Testis (tissue), 3 donors: Measurements from ENCODE around the gene CCR8. TPM values are rescaled to one million over a fixed set of nuclear protein-coding genes. Genes with fewer than 3 reads are reported as not detected.
"Not testable (repeated sequence)": the region's sequence is repeated elsewhere in the genome, so short reads cannot be mapped to it uniquely, and the experiment has no call there.

ENCODE experiments used
- DNase-seq: peaks from one replicate; pipeline ENCODE4 v3.0.0-alpha.2; 2019
- H3K27ac ChIP-seq, 2 donors: fragments of 200-600 bp; sonication (generic); one replicate each; pipeline ENCODE4 v1.5.1; 2019
- H3K27me3 ChIP-seq: fragments of 200-600 bp; sonication (generic); one replicate; pipeline ENCODE4 v1.5.1; 2019
- H3K36me3 ChIP-seq: fragments of 200-600 bp; sonication (generic); one replicate; pipeline ENCODE4 v1.5.1; 2017; ENCODE audit warnings: low read depth; ENCODE audit errors: missing control alignments
- H3K4me1 ChIP-seq: fragments of 200-600 bp; sonication (generic); one replicate; pipeline ENCODE4 v1.5.1; 2019
- H3K4me3 ChIP-seq, 2 donors: fragments of 200-600 bp; sonication (generic); one replicate each; pipeline ENCODE4 v1.5.1; 2017 to 2019
- H3K9me3 ChIP-seq: fragments of 200-600 bp; sonication (generic); one replicate; pipeline ENCODE4 v1.5.1; 2017
- POLR2A ChIP-seq: fragments of 450-650 bp; IDR thresholded peaks from one replicate; pipeline ENCODE4 v1.6.1; 2017; ENCODE audit warnings: antibody characterized with exemption, mild to moderate bottlenecking, moderate library complexity
- WGBS, 2 donors: methylation state at CpG; one replicate each; pipeline ENCODE4 v1.1.5; 2018; 5-methylcytosine and 5-hydroxymethylcytosine counted together
- intact Hi-C: fragments of 100-400 bp; cut with DNase I; formaldehyde crosslinking; loops from one replicate; pipeline ENCODE4 v1.15.1; 2023; ENCODE audit warnings: low total_unique reads
- polyA plus RNA-seq: library from polyadenylated mRNA; stranded (reverse); fragments of 350-450 nt; fragmentation: Illumina TruSeq; extraction: RNeasy Lipid Tissue Mini Kit (QIAGEN cat#74804); gene quantifications from one replicate; pipeline ENCODE4 v1.2.3, GENCODE V29; 2014; ENCODE audit warnings: low read depth, low replicate concordance; ENCODE audit not compliant: insufficient read depth
- total RNA-seq, 2 donors: library from RNA; depleted of rRNA; stranded (reverse); fragments of >200 nt; gene quantifications; one replicate each; pipeline ENCODE4 v1.2.3, GENCODE V29; 2016
- TF ChIP-seq, protein P1 (sequence below), 3 experiments: fragments of 450-650 bp in 2 of 3; fragments of 200-600 bp in 1 of 3; sonication (generic) in 1 of 3; IDR thresholded peaks; one replicate each; pipeline ENCODE4 v1.5.1; 2016 to 2019; ENCODE audit warnings: antibody characterized with exemption in 3 of 3, mild to moderate bottlenecking in 2 of 3, moderate library complexity in 1 of 3

The CCR8 gene
- total and polyA plus RNA-seq, 3 donors from 2014 or later, result not detected

DNA sequence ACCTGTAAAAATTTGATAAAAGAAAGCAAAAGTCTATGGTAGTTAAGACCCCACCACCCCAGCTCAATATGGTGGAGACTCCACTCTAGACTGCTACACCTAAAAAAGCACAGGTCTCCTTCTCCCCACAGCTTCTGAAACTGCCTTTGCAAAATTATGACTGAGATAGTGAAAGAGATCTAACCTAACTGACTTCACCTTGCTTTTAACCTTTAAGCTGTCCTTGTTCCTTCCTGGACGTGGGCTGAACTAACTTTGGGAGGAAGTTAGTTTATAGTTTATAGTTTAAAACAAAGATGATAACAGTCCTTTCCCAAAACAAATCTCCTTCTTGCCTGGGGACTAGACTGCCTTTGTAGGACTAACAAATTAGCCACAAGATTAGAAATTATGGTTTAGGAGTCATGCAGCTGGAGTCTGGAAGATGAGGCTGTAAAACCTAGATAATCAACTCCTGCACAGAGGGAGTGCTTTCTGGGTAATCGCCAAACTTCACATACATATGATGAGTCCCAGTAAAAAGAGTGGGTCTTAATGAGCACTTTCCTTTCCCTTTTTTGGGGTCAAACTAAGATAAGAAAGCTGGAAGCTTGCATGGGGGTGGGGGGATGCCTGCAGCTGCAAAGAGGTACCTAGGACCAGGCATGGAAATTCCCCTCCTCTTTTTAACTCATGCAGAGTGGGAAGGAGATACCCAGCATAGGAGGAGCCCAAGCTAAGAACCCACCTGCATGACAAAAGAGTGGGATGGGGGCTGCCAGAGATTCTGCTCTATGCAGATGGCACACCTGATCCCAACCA, 17.5 kb downstream of the CCR8 start:
- DNase-seq, result no peak
- Histone ChIP-seq H3K27ac (no peak overlapping the region), H3K9me3 (no peaks in the 10 kb centered on the region), H3K4me1 (peaks cover 3% of the 10 kb centered on the region), H3K36me3 (no peaks in the 10 kb centered on the region), H3K27me3 (no peaks in the 10 kb centered on the region), H3K4me3 (no peak overlapping the region)
- 20 to 27% methylated on average over 2 of the region's 2 CpGs for WGBS, 2 donors
- intact Hi-C loops, result no loop called here
- no peak for TF ChIP-seq POLR2A
- TF ChIP-seq, protein P1, sequence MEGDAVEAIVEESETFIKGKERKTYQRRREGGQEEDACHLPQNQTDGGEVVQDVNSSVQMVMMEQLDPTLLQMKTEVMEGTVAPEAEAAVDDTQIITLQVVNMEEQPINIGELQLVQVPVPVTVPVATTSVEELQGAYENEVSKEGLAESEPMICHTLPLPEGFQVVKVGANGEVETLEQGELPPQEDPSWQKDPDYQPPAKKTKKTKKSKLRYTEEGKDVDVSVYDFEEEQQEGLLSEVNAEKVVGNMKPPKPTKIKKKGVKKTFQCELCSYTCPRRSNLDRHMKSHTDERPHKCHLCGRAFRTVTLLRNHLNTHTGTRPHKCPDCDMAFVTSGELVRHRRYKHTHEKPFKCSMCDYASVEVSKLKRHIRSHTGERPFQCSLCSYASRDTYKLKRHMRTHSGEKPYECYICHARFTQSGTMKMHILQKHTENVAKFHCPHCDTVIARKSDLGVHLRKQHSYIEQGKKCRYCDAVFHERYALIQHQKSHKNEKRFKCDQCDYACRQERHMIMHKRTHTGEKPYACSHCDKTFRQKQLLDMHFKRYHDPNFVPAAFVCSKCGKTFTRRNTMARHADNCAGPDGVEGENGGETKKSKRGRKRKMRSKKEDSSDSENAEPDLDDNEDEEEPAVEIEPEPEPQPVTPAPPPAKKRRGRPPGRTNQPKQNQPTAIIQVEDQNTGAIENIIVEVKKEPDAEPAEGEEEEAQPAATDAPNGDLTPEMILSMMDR (IDR thresholded peaks at IDR 0.05), result no peak

DNA sequence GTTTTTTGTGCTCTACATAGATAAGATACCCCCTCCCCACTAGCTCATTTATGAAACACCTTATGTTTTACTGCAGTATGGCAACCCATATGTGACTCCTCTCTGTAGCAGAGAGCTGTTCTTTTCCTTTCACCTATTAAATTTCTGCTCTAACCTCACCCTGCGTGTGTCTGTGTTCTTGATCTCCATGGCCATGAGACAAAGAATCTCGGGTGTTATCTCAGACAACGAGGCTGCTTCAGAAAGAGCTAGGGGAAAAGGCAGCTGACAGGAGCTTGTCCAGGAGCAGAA, 18.0 kb downstream of the CCR8 start:
- Histone ChIP-seq H3K9me3 (no peaks in the 10 kb centered on the region), H3K36me3 (no peaks in the 10 kb centered on the region), H3K4me1 (peaks cover 3% of the 10 kb centered on the region), H3K27ac (no peak overlapping the region), H3K4me3 (no peak overlapping the region), H3K27me3 (no peaks in the 10 kb centered on the region)
- WGBS, 2 donors, result 28 to 34% methylated on average over 3 of the region's 3 CpGs
- TF ChIP-seq, protein P1 (IDR thresholded peaks at IDR 0.05), result no peak
- TF ChIP-seq POLR2A, result no peak
- DNase-seq, result no peak
- intact Hi-C loops, result no loop called here

DNA sequence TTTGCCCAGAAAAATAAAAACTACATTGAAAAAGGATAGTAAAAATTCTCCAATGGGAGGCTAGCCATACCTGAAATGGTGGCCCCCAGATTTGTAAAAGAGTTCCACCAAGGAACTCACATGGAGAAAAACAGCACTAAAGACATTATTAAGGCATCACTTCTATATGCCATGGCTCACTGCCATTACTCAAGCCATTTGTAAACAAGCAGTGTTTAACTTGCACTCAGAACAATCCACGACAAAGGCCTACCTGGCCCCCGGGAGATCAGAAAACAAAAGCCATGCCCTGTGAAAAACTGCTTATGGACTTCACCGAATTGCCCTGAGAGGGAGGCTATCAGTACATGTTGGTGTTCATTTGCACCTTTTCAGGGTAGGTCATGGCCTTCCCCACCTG, 19.6 kb downstream of the CCR8 start:
- DNase-seq, result no peak
- H3K27me3 ChIP-seq, result no peaks in the 10 kb centered on the region
- no peaks in the 10 kb centered on the region for H3K9me3 ChIP-seq
- 54 to 78% methylated on average over 3 of the region's 3 CpGs for WGBS, 2 donors
- no peak for TF ChIP-seq POLR2A
- TF ChIP-seq, protein P1 (IDR thresholded peaks at IDR 0.05), result no peak
- intact Hi-C loops, result no loop called here
- H3K27ac ChIP-seq, result no peak overlapping the region
- H3K4me1 ChIP-seq, result peaks cover 3% of the 10 kb centered on the region
- H3K36me3 ChIP-seq, result no peaks in the 10 kb centered on the region
- no peak overlapping the region for H3K4me3 ChIP-seq

DNA sequence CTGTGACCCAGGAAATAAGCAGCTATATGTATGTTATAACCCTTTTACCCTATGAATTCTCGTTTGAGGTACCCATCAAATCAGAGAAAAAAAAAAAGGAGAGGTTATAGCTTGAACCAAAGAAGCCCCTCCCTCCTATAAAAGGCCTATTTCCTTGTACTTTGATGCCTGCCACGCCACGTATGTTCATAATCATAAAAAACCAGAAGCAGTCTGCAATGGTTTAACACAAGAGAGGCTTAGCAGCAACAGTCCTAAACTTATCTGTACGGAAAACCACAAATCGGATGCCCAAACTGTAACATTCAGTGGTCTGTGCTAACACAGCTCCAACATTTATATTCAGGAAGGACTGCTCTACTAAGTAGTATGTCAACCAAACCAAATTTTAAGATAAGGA, 21.2 kb downstream of the CCR8 start:
- TF ChIP-seq POLR2A, result no peak
- TF ChIP-seq, protein P1 (IDR thresholded peaks at IDR 0.05), result no peak
- intact Hi-C loops, result no loop called here
- WGBS, 2 donors, result 66 to 78% methylated on average over 5 of the region's 5 CpGs
- Histone ChIP-seq H3K36me3 (no peaks in the 10 kb centered on the region), H3K4me3 (no peak overlapping the region), H3K9me3 (no peaks in the 10 kb centered on the region), H3K27me3 (no peaks in the 10 kb centered on the region), H3K4me1 (peaks cover 3% of the 10 kb centered on the region), H3K27ac (no peak overlapping the region)
- no peak for DNase-seq

DNA sequence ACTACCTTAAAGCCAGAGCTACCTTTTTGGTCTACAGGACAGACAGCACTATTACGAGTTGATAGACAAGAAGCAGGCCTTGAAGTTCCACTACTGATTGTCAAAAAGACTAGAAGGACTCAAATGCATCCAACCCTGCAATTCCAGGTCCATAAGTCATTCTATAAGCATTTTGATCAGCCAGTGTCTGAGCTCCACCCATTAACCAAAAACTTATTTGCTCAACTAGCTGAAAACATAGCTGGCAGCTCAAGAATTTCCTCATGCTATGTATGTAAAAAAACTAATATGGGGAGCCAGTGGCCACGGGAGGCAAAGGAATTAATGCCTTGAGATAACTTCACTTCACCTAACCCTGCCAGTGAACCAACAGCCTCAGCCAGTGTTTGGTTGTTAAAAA, 21.6 kb downstream of the CCR8 start:
- H3K9me3 ChIP-seq, intact Hi-C loops, H3K36me3 ChIP-seq, H3K27me3 ChIP-seq, DNase-seq, H3K27ac ChIP-seq, H3K4me1 ChIP-seq, H3K4me3 ChIP-seq: not testable (repeated sequence)
- 70 to 71% methylated on average over 2 of the region's 2 CpGs for WGBS, 2 donors

DNA sequence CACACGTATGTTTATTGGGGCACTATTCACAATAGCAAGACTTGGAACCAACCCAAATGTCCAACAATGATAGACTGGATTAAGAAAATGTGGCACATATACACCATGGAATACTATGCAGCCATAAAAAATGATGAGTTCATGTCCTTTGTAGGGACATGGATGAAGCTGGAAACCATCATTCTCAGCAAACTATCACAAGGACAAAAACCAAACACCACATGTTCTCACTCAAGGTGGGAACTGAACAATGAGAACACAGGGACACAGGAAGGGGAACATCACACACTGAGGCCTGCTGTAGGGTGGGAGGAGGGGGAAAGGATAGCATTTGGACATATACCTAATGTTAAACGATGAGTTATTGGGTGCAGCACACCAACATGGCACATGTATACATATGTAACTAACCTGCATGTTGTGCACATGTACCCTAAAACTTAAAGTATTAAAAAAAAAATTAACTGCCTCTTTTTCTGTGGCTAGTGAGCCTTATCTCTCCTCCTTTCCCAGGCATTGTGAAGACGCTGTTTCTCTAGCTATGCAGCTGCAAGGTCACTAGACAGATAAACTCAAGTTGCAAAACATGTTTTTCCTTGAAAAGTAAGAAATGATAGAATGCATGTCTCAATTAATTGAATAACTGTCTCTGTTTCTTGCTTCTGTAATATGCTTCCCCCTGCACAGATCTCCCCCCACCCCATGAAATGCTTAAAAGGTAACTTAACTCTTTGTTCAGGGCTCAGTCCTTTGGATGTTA, 23.8 kb downstream of the CCR8 start:
- DNase-seq, H3K27ac ChIP-seq, H3K4me1 ChIP-seq, H3K9me3 ChIP-seq, H3K36me3 ChIP-seq, H3K27me3 ChIP-seq, H3K4me3 ChIP-seq, intact Hi-C loops: not testable (repeated sequence)
- WGBS, 2 donors, result 46 to 55% methylated on average over 3 of the region's 3 CpGs
